Left lobe of liver (tissue), 2 donors: ENCODE data around the gene S100A6. TPM values are rescaled to one million over a fixed set of nuclear protein-coding genes. Genes with fewer than 3 reads are reported as not detected.
A peak's percentile ranks its signal among the peaks of the same experiment; 100 is the strongest.
"Not testable (repeated sequence)": the region's sequence is repeated elsewhere in the genome, so short reads cannot be mapped to it uniquely, and the experiment has no call there.

ENCODE experiments used
- ATAC-seq: fragments of 200-7000 bp; cut with Tn5 transposase; one replicate; pipeline ENCODE4 v1.9.1; 2020; ENCODE audit warnings: mild to moderate bottlenecking, moderate library complexity
- DNase-seq: peaks from one replicate; pipeline ENCODE4 v3.0.0-alpha.2; 2020; ENCODE audit warnings: low spot score
- total RNA-seq: library from RNA; stranded (reverse); gene quantifications from one replicate; pipeline ENCODE4 v1.2.1, GENCODE V29; 2021
- donor health status: DM: no; HTN: no; CAD: no; lungs with moderate emphysema.
- donor health status: DM: no; HTN: yes; CAD: no.

S100A6 gene
- 13.9 TPM for total RNA-seq

GRCh38 chr1:153535242-153536011 is at the start of gene S100A6:
S100A6 (minus strand) TSS chr1:153535991; CDS start chr1:153535339, 652 bp downstream.
- DNase-seq (no peak), ATAC-seq (peak; percentile 32)

GRCh38 chr1:153585006-153585405 is 49.2 kb upstream of the S100A6 start:
- ATAC-seq = no peak
- DNase-seq = no peak

- ATAC-seq = no peak
- no peak for DNase-seq
Measured at GRCh38 chr1:153583976-153584375, 48.2 kb upstream of the S100A6 start.

DNA sequence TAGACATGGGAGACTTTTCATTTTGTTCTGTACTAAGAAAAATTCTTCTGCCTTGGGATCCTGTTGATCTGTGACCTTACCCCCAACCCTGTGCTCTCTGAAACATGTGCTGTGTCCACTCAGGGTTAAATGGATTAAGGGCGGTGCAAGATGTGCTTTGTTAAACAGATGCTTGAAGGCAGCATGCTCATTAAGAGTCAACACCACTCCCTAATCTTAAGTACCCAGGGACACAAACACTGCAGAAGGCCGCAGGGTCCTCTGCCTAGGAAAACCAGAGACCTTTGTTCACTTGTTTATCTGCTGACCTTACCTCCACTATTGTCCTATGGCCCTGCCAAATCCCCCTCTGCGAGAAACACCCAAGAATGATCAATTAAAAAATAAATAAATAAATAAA is 47.7 kb upstream of the S100A6 start:
- DNase-seq, ATAC-seq: not testable (repeated sequence)

DNA sequence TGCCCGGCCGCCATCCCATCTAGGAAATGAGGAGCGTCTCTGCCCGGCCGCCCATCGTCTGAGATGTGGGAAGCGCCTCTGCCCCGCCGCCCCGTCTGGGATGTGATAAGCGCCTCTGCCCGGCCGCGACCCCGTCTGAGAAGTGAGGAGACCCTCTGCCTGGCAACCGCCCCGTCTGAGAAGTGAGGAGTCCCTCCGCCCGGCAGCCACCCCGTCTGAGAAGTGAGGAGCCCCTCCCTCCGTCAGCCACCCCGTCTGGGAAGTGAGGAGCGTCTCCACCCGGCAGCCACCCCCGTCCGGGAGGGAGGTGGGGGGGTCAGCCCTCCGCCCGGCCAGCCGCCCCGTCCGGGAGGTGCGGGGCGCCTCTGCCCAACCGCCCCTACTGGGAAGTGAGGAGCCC is 47.0 kb upstream of the S100A6 start:
- DNase-seq = not testable (repeated sequence)

GRCh38 chr1:153578936-153579335 is 43.1 kb upstream of the S100A6 start:
- no peak for DNase-seq
- no peak for ATAC-seq

More for the DNA sequence above, 47.0 kb upstream of the S100A6 start:
- not testable (repeated sequence) for ATAC-seq

DNA sequence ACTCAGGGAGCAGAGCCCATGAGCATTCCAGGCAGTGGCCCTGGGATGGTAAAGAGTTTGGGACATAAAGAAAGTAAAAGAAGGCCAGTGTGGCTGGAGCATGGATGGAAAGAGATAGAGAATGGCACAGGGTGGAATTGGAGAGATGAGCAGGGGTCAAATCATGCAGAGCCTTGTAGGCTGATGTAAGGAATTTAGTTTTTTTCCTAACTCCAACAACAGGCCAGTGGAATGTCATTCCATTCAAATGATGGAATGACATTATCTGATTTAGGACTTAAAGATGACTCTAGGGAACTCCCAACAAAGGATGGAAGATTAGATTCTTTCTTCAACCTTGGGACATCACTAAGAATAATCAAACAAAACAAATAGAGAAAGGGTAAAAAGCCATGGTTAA is 42.7 kb upstream of the S100A6 start:
- no peak for ATAC-seq
- DNase-seq = no peak

GRCh38 chr1:153577624-153578051 is 41.8 kb upstream of the S100A6 start:
- ATAC-seq (no peak), DNase-seq (no peak)

DNA sequence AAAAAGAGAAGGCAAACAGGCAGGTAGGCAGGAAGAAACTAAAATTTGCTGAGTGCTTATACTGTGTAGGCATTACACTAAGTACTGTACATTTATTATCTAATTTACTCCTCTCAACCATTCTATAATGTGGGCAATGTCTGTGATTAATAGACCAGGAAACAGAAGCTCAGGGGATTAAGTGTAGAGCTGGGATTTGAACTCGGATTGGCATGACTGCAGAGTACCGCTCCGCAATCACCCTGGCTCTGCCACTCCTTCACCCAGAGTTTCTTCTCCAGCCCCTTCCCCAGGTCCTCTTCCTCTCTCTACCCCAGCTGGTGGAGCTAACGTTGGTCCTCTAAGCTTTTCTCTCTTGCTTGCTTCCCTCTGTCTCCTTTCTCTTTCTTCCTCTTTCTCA is 41.3 kb upstream of the S100A6 start:
- ATAC-seq (no peak), DNase-seq (no peak)

DNA sequence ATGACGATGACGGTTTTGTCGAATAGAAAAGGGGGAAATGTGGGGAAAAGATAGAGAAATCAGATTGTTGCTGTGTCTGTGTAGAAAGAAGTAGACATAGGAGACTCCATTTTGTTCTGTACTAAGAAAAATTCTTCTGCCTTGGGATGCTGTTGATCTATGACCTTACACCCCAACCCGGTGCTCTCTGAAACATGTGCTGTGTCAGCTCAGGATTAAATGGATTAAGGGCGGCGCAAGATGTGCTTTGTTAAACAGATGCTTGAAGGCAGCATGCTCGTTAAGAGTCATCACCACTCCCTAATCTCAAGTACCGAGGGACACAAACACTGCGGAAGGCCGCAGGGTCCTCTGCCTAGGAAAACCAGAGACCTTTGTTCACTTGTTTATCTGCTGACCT is 39.7 kb upstream of the S100A6 start:
- DNase-seq, ATAC-seq: not testable (repeated sequence)

GRCh38 chr1:153575081-153575491 is 39.3 kb upstream of the S100A6 start:
- ATAC-seq, DNase-seq: not testable (repeated sequence)

- ATAC-seq (no peak), DNase-seq (no peak)
Measured at GRCh38 chr1:153573351-153573750, 37.6 kb upstream of the S100A6 start.

DNA sequence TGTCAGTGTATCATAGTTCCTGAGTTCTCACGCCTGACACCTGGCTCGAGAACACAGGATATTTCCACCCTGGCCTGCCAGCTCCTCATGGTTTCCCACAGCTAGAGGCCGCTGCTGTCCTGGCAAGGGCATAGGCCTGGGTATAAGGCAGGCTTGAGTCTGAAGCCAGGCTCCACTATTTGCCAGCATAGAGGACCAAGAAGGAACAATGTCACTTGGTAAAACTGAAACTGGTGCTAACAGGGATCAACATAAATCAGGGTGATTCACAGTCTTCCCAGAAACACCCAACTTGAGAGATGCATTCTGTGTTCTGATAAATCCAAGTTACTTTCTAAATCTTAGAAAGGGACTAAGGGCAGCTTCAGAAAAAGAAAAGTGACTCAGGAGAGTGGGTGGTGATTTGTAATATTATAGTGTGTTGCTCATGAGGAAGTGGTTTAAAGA is 36.8 kb upstream of the S100A6 start:
- ATAC-seq (peak; percentile 97), DNase-seq (peak; percentile 87)

DNA sequence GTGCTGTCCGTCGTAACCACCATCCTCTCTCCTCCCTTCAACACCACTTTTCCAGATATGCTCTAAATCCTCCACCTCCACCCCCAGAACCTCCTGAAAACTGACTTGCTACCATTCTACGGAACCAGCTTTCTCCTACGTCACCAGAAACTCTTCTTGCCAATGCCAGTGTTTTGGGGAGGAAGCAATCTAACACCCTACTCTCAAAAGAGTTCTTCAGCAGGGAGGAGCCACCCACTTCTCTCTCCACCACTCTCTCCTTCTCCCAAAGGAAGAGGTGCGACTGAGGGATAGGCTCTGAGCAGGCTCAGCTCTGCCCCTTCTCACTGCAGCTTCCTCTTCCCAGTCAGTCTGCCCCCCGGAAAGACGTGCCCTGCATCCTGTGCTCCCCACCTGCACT is 35.9 kb upstream of the S100A6 start:
- DNase-seq (no peak), ATAC-seq (no peak)

GRCh38 chr1:153570874-153571273 is 35.1 kb upstream of the S100A6 start:
- no peak for DNase-seq
- ATAC-seq = no peak

- DNase-seq (no peak), ATAC-seq (no peak)
Measured at GRCh38 chr1:153569465-153569864, 33.7 kb upstream of the S100A6 start.

GRCh38 chr1:153568367-153569099 is 32.7 kb upstream of the S100A6 start:
- ATAC-seq (peak; percentile 82), DNase-seq (peak; percentile 82)

DNA sequence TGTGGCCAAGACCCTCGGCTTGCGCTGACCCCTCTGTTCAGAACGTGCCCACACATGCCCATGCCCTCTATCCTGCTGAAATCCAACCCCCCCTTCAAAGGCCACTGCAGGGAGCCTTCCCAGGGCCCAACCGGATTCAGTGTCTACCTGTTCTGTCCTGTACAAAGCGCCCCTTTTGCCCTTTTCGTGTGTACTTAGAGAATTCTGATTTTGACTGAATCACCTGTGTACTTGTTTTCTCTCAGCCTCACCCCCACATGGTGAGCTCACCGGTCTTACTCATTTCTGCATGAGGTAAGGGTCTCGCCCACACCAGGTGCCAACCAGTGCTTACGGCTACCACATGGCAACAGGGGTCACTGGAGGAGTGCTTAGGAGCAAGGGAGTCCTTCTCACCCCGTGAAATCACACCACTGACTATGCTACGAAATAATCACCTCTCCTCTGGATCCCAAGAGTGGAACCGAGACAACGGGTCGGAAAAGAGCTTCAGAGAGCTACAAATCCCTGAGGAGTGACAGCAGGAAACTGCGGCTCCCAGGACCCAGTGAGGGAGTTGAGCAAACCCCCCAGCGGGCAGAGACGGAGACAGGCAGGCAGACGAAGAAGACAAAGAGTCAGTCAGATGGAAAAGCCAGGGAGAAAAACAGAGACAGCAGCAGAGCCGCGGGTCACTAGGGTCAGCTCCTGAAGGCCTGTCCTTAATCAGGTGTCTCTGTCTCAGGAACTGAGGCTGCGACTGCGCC is 32.0 kb upstream of the S100A6 start:
- ATAC-seq (no peak), DNase-seq (no peak)

DNA sequence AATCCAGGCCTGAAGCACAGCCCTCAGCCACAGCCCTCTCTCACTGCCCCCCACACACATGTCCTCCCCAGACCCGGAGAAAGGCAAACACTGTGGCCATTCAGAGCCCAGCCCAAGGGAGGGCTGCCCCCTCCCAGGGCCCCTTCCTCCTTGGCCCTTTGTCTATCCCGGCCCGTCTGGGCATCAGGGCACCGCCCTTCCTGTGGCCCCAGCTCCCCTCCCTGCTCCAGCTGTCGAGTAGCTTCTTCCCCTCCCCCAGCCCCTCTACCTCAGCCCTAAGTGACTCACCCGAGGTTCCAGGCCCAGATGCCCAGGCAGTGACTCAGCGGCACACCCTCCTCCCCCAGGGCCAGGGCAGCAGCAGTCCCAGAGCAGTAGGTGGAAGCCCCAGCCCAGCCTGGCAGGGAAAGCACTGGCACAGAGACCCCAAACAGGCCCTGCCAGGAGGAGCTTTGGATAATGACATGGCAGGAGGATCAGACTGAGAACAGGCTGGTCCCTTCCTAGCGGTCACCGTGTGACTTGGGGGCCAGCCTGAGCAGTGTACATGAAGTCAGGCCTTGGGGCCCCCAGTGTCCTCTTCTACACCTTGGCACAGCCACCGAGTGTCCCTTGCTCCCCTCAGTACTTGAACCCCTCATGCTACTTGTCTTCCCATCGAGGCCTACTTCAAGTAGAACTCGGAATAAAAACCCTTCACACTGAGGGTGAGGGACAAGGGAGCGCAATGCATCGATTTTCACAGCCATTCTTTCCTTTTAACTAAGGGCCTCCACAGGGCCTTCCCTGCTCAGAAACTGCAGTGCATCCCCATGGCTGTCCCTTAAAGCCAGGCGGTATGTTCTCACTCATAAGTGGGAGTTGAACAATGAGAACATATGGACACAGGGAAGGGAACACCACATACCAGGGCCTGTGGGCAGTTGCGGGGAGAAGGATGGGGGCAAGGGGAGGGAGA is 30.9 kb upstream of the S100A6 start:
- DNase-seq (peak; percentile 73), ATAC-seq (peak; percentile 58)
